HCT116 (cell line): ENCODE measurements around the gene SMIM10L2A. TPM values are rescaled to one million over a fixed set of nuclear protein-coding genes. Genes with fewer than 3 reads are reported as not detected.

Source experiments
- ATAC-seq: fragments of 200-7000 bp; cut with Tn5 transposase; 2 replicates; pipeline ENCODE4 v1.9.1; 2020; ENCODE audit warnings: mild to moderate bottlenecking, moderate library complexity
- BruUV-seq: library from RNA; stranded (reverse); fragments of 400-500 nt; replicated peaks from 2 replicates; lab custom pipeline; 2021; lab: Mats Ljungman, UMichigan
- CTCF ChIA-PET: fragments of 300-600 bp; sonication (Branson Sonifier 250); formaldehyde crosslinking; loops from one replicate; lab custom pipeline; 2021; ENCODE audit warnings: antibody characterized with exemption; lab: Charles Lee
- POLR2A ChIA-PET: fragments of 300-600, 350-600 bp; sonication (Branson Sonifier 250); formaldehyde crosslinking; loops from one replicate; lab custom pipeline; 2021; ENCODE audit warnings: antibody characterized with exemption; lab: Charles Lee
- RAD21 ChIA-PET, 2 experiments: fragments of 300-600 bp; sonication (Branson Sonifier 250); formaldehyde crosslinking; loops; one replicate each; lab custom pipeline; 2023; ENCODE audit warnings: low total read pairs in 2 of 2; ENCODE audit not compliant: uncharacterized antibody in 2 of 2, unreplicated experiment in 2 of 2, low non-redundant PET in 1 of 2; lab: Charles Lee
- DNase-seq: peaks from one replicate; pipeline ENCODE4 v3.0.0-alpha.2; 2010; ENCODE audit warnings: low read depth, low spot score
- H2AFZ ChIP-seq: fragments of 200-600 bp; shearing (Covaris generic), sonication (generic); 2 replicates; pipeline ENCODE4 v1.6.1; 2017; ENCODE audit warnings: low read depth, mixed run types, mixed read lengths, antibody characterized with exemption, low read length; ENCODE audit not compliant: poor library complexity, severe bottlenecking
- H3K27ac ChIP-seq: 2 replicates; pipeline ENCODE4 v1.5.1; 2012; ENCODE audit warnings: low read depth, low read length
- H3K27me3 ChIP-seq: fragments of 200-600 bp; sonication (generic); 2 replicates; pipeline ENCODE4 v1.6.1; 2016; ENCODE audit warnings: mixed run types, low read length, mixed read lengths; ENCODE audit not compliant: insufficient read depth
- H3K36me3 ChIP-seq, 2 experiments: fragments of 200-500 bp in 1 of 2; fragments of 200-600 bp in 1 of 2; sonication (Bioruptor generic) in 1 of 2; sonication (generic) in 1 of 2; 2 replicates each; pipeline versions ENCODE4 v1.5.1 to v1.6.1; 2014 to 2016; ENCODE audit warnings: low read length in 2 of 2, inconsistent platforms in 1 of 2, mixed read lengths in 1 of 2, mixed run types in 1 of 2; ENCODE audit not compliant: insufficient read depth in 2 of 2, control insufficient read depth in 1 of 2
- H3K4me1 ChIP-seq, 2 experiments: fragments of 200-600 bp in 1 of 2; sonication (generic) in 1 of 2; 2 replicates each; pipeline versions ENCODE4 v1.5.1 to v1.6.1; 2012 to 2017; ENCODE audit warnings: low read length in 2 of 2, inconsistent platforms in 1 of 2, mild to moderate bottlenecking in 1 of 2, mixed read lengths in 1 of 2, mixed run types in 1 of 2, moderate library complexity in 1 of 2; ENCODE audit not compliant: insufficient read depth in 2 of 2, control insufficient read depth in 1 of 2
- H3K4me2 ChIP-seq: fragments of 200-600 bp; sonication (generic); 2 replicates; pipeline ENCODE4 v1.6.1; 2017; ENCODE audit warnings: mixed run types, low read length, mixed read lengths
- H3K4me3 ChIP-seq, 2 experiments: fragments of 200-600 bp in 1 of 2; sonication (generic) in 1 of 2; replicated peaks in 1 of 2; 2 replicates each; pipeline ENCODE4 v1.5.1; 2011 to 2016; ENCODE audit warnings: low read length in 2 of 2, control low read depth in 1 of 2, low read depth in 1 of 2, mild to moderate bottlenecking in 1 of 2, mixed read lengths in 1 of 2, mixed run types in 1 of 2
- H3K79me2 ChIP-seq: fragments of 200-600 bp; sonication (generic); 2 replicates; pipeline ENCODE4 v1.6.1; 2017; ENCODE audit warnings: mild to moderate bottlenecking, mixed run types, low read length, moderate library complexity, mixed read lengths; ENCODE audit not compliant: insufficient read depth
- H3K9ac ChIP-seq: fragments of 200-600 bp; sonication (generic); 2 replicates; pipeline ENCODE4 v1.6.1; 2016; ENCODE audit warnings: low read length, mixed read lengths
- H3K9me2 ChIP-seq: fragments of 200-600 bp; sonication (generic), shearing (Covaris generic); 2 replicates; pipeline ENCODE4 v1.6.1; 2017; ENCODE audit warnings: mixed run types, mild to moderate bottlenecking, moderate library complexity; ENCODE audit not compliant: insufficient read depth
- H3K9me3 ChIP-seq, 2 experiments: fragments of 200-500 bp in 1 of 2; fragments of 200-600 bp in 1 of 2; sonication (Bioruptor generic) in 1 of 2; sonication (generic) in 1 of 2; 2 replicates each; pipeline ENCODE4 v1.6.1; 2014 to 2017; ENCODE audit warnings: low read length in 2 of 2, mixed read lengths in 2 of 2, inconsistent platforms in 1 of 2, low read depth in 1 of 2, mild to moderate bottlenecking in 1 of 2, mixed run types in 1 of 2, moderate library complexity in 1 of 2; ENCODE audit not compliant: control insufficient read depth in 1 of 2, insufficient read depth in 1 of 2
- H4K20me1 ChIP-seq: fragments of 200-600 bp; sonication (generic), shearing (Covaris generic); 2 replicates; pipeline ENCODE4 v1.6.1; 2017; ENCODE audit warnings: mixed run types, mild to moderate bottlenecking, moderate library complexity; ENCODE audit not compliant: insufficient read depth
- ELF1 ChIP-seq: IDR thresholded peaks from 2 replicates; pipeline ENCODE4 v1.6.1; 2012; ENCODE audit warnings: low read depth, borderline replicate concordance
- EZH2 ChIP-seq: fragments of 200-600 bp; sonication (generic); IDR thresholded peaks from 2 replicates; pipeline ENCODE4 v1.6.1; 2017; ENCODE audit warnings: antibody characterized with exemption, mixed run types
- FOSL1 ChIP-seq: IDR thresholded peaks from 2 replicates; pipeline ENCODE4 v1.6.1; 2012; ENCODE audit warnings: low read depth
- JUND ChIP-seq: IDR thresholded peaks from 2 replicates; pipeline ENCODE4 v1.6.1; 2012
- POLR2A ChIP-seq: IDR thresholded peaks from 2 replicates; pipeline ENCODE4 v1.7.0; 2011; ENCODE audit warnings: borderline replicate concordance; ENCODE audit not compliant: insufficient read depth, insufficient read length; ENCODE audit errors: extremely low read depth
- POLR2AphosphoS5 ChIP-seq: IDR thresholded peaks from 2 replicates; pipeline ENCODE4 v1.6.1; 2011; ENCODE audit warnings: mild to moderate bottlenecking, low read depth, low read length, moderate library complexity
- SRF ChIP-seq: IDR thresholded peaks from 2 replicates; pipeline ENCODE4 v1.6.1; 2012; ENCODE audit warnings: low read depth
- YY1 ChIP-seq: IDR thresholded peaks from 2 replicates; pipeline ENCODE4 v1.6.1; 2011; ENCODE audit warnings: low read length, low read depth, moderate library complexity, mild to moderate bottlenecking; ENCODE audit not compliant: insufficient replicate concordance; ENCODE audit errors: extremely low read depth
- ZNF274 ChIP-seq: fragments of 200-500 bp; sonication (Bioruptor generic); IDR thresholded peaks from 2 replicates; pipeline ENCODE4 v1.6.1; 2014; ENCODE audit warnings: mild to moderate bottlenecking, low read depth, low read length, inconsistent platforms
- intact Hi-C: fragments of 100-400 bp; cut with micrococcal nuclease; formaldehyde crosslinking; loops from 2 replicates; pipeline ENCODE4 v1.10.0; 2022
- total RNA-seq: library from RNA; stranded (reverse); gene quantifications from one replicate; pipeline ENCODE4 v1.2.1, GENCODE V29; 2021; ENCODE audit not compliant: unreplicated experiment
- TF ChIP-seq, protein P1 (sequence below): IDR thresholded peaks from 2 replicates; pipeline ENCODE4 v1.6.1; 2012; ENCODE audit warnings: low read depth
- TF ChIP-seq, protein P2 (sequence below): IDR thresholded peaks from 2 replicates; pipeline ENCODE4 v1.6.1; 2012
- TF ChIP-seq, protein P3 (sequence below): IDR thresholded peaks from 2 replicates; pipeline ENCODE4 v1.6.1; 2012
- TF ChIP-seq, protein P4 (sequence below), 3 experiments: fragments of 200-600 bp in 1 of 3; sonication (generic) in 1 of 3; IDR thresholded peaks in 2 of 3; conservative IDR thresholded peaks in 1 of 3; 2 replicates each; pipeline ENCODE4 v1.5.1; 2012 to 2017; ENCODE audit warnings: low read depth in 2 of 3, low read length in 2 of 3, antibody characterized with exemption in 1 of 3, borderline replicate concordance in 1 of 3, control low read depth in 1 of 3, mild to moderate bottlenecking in 1 of 3, mixed read lengths in 1 of 3, mixed run types in 1 of 3, moderate library complexity in 1 of 3; ENCODE audit not compliant: insufficient read depth in 1 of 3

The SMIM10L2A gene
- total RNA-seq, 1 experiment from 2014 or later: 1.5 TPM

DNA sequence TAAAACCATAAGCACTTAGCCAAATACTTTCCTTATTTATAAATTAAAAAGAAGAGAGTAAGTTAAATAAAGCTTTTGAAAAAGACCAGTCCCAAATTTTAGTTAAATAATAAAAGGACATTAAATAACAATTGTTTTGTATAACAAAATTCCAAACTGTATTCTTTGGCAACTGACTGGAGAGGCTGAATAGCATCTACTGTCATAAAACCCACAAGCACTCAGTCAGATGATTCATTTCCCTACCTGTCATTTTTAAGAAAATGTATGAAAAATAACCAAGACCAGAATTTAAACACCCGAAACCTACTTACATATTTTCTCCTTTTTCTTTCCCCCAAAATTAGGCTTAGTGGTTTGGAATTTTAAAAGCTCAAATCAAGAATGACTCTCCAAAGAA is 32.5 kb upstream of the SMIM10L2A start:
- intact Hi-C loops: no loop called here
- no peaks in the 10 kb centered on the region for H3K36me3 ChIP-seq
- H2AFZ ChIP-seq: no peak overlapping the region
- no peak for DNase-seq
- TF ChIP-seq ELF1 (no peak), POLR2AphosphoS5 (no peak), SRF (no peak), JUND (no peak), ZNF274 (no peak), POLR2A (no peak), EZH2 (no peak), FOSL1 (no peak), YY1 (no peak)
- TF ChIP-seq, protein P1, sequence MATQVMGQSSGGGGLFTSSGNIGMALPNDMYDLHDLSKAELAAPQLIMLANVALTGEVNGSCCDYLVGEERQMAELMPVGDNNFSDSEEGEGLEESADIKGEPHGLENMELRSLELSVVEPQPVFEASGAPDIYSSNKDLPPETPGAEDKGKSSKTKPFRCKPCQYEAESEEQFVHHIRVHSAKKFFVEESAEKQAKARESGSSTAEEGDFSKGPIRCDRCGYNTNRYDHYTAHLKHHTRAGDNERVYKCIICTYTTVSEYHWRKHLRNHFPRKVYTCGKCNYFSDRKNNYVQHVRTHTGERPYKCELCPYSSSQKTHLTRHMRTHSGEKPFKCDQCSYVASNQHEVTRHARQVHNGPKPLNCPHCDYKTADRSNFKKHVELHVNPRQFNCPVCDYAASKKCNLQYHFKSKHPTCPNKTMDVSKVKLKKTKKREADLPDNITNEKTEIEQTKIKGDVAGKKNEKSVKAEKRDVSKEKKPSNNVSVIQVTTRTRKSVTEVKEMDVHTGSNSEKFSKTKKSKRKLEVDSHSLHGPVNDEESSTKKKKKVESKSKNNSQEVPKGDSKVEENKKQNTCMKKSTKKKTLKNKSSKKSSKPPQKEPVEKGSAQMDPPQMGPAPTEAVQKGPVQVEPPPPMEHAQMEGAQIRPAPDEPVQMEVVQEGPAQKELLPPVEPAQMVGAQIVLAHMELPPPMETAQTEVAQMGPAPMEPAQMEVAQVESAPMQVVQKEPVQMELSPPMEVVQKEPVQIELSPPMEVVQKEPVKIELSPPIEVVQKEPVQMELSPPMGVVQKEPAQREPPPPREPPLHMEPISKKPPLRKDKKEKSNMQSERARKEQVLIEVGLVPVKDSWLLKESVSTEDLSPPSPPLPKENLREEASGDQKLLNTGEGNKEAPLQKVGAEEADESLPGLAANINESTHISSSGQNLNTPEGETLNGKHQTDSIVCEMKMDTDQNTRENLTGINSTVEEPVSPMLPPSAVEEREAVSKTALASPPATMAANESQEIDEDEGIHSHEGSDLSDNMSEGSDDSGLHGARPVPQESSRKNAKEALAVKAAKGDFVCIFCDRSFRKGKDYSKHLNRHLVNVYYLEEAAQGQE: no peak
- TF ChIP-seq, protein P2, sequence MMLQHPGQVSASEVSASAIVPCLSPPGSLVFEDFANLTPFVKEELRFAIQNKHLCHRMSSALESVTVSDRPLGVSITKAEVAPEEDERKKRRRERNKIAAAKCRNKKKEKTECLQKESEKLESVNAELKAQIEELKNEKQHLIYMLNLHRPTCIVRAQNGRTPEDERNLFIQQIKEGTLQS: no peak
- TF ChIP-seq, protein P3, sequence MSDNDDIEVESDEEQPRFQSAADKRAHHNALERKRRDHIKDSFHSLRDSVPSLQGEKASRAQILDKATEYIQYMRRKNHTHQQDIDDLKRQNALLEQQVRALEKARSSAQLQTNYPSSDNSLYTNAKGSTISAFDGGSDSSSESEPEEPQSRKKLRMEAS: no peak
- TF ChIP-seq, protein P4, sequence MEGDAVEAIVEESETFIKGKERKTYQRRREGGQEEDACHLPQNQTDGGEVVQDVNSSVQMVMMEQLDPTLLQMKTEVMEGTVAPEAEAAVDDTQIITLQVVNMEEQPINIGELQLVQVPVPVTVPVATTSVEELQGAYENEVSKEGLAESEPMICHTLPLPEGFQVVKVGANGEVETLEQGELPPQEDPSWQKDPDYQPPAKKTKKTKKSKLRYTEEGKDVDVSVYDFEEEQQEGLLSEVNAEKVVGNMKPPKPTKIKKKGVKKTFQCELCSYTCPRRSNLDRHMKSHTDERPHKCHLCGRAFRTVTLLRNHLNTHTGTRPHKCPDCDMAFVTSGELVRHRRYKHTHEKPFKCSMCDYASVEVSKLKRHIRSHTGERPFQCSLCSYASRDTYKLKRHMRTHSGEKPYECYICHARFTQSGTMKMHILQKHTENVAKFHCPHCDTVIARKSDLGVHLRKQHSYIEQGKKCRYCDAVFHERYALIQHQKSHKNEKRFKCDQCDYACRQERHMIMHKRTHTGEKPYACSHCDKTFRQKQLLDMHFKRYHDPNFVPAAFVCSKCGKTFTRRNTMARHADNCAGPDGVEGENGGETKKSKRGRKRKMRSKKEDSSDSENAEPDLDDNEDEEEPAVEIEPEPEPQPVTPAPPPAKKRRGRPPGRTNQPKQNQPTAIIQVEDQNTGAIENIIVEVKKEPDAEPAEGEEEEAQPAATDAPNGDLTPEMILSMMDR (IDR thresholded peaks at IDR 0.05 in 2 of 3, conservative IDR thresholded peaks at IDR 0.05 in 1 of 3; ENCODE audit: borderline replicate concordance in 1 of 3, insufficient read depth in 1 of 3, low read depth in 2 of 3, low read length in 2 of 3): no peak
- ATAC-seq: no peak
- H3K9me3 ChIP-seq: no peaks in the 10 kb centered on the region
- no peaks in the 10 kb centered on the region for H3K79me2 ChIP-seq
- ChIA-PET RAD21 (no interaction called here), CTCF (no interaction called here), POLR2A (interaction anchor here (1.1 kb wide), 1 partner anchor 32 kb away, joined by 3 read pairs; the partner anchor contains the start of gene SMIM10L2A)
- no peaks in the 10 kb centered on the region for H3K27me3 ChIP-seq
- H4K20me1 ChIP-seq: no peaks in the 10 kb centered on the region
- H3K4me2 ChIP-seq: peak overlapping the region; percentile 35; the same call in 1 of the 2 replicates
- peaks cover 0 to 8% of the 10 kb centered on the region in 2 experiments; a peak in 2 of 4 replicates for H3K4me1 ChIP-seq
- no peaks in the 10 kb centered on the region for H3K9me2 ChIP-seq
- H3K27ac ChIP-seq: no peak overlapping the region
- H3K4me3 ChIP-seq: no peak overlapping the region
- TSS peak; percentile 81 for BruUV-seq
- no peak overlapping the region for H3K9ac ChIP-seq
